Pancreas (tissue), 10 donors: Measurements from ENCODE around the gene RNF39. TPM values are rescaled to one million over a fixed set of nuclear protein-coding genes. Genes with fewer than 3 reads are reported as not detected.

Source experiments
- ATAC-seq, 4 donors: fragments of 200-7000 bp; cut with Tn5 transposase; one replicate each; pipeline versions ENCODE4 v1.8.0 to v1.9.1; 2020; ENCODE audit warnings: mild to moderate bottlenecking in 4 of 4, moderate library complexity in 4 of 4
- DNase-seq, 6 donors: peaks; one replicate each; pipeline ENCODE4 v3.0.0-alpha.2; 2020
- FAIRE-seq: peaks from 2 replicates; lab custom pipeline; 2012; peaks lifted over from hg19 to GRCh38; lab: Jason Lieb, UNC
- H3K27ac ChIP-seq, 4 donors: fragments of 200-600 bp; sonication (generic); 1 replicate in 3 of 4; 2 replicates in 1 of 4; pipeline versions ENCODE4 v1.5.0 to v1.8.0; 2020
- H3K27me3 ChIP-seq, 4 donors: fragments of 200-600 bp; one replicate each; pipeline ENCODE4 v1.8.0; 2021
- H3K36me3 ChIP-seq, 3 donors: fragments of 200-600 bp; sonication (generic) in 1 of 3; one replicate each; pipeline versions ENCODE4 v1.5.0 to v1.8.0; 2020 to 2021
- H3K4me1 ChIP-seq, 3 donors: fragments of 200-600 bp; one replicate each; pipeline ENCODE4 v1.8.0; 2021
- H3K4me3 ChIP-seq, 4 donors: fragments of 200-600 bp; sonication (generic) in 2 of 4; one replicate each; pipeline versions ENCODE4 v1.5.0 to v1.8.0; 2020 to 2021
- H3K9me3 ChIP-seq, 4 donors: fragments of 200-600 bp; one replicate each; pipeline ENCODE4 v1.8.0; 2021
- WGBS, 2 donors: extraction: QIAGEN DNeasy Blood & Tissue Kit; methylation state at CpG; one replicate each; pipeline ENCODE4 v1.1.7; 2013; 5-methylcytosine and 5-hydroxymethylcytosine counted together
- intact Hi-C, 3 donors: fragments of 100-400 bp; cut with DNase I; formaldehyde crosslinking; loops; one replicate each; pipeline versions ENCODE4 v1.11.1 to v1.14.2; 2022
- polyA plus RNA-seq, 2 donors: library from polyadenylated mRNA; stranded (reverse); fragments of 200-250 nt; gene quantifications; one replicate each; pipeline ENCODE4 v1.2.3, GENCODE V29; 2013
- total RNA-seq, 6 donors: library from RNA; stranded (reverse); fragmentation: NEBNext Ultra II Directional in 4 of 6; extraction: Animal tissue kit (Norgen Biotek cat#: 25700) in 4 of 6; gene quantifications; one replicate each; pipeline versions ENCODE4 v1.2.1 to v1.2.4, GENCODE V29; 2021 to 2023
- TF ChIP-seq, protein P1 (sequence below), 4 donors: fragments of 200-600 bp; sonication (generic) in 3 of 4; IDR thresholded peaks; one replicate each; pipeline versions ENCODE4 v1.5.0 to v1.8.0; 2021; ENCODE audit warnings: antibody characterized with exemption in 4 of 4
- donor health status: healthy with polysubstance abuse.
- donor health status: DM: no; HTN: no; CAD: no; lungs with moderate emphysema.
- donor health status: DM: no; HTN: no; CAD: no.
- donor health status: control.
- donor health status: control.
- donor health status: Bipolar disorder and iron deficiency.
- donor health status: DM: yes; HTN: yes; CAD: no.
- donor health status: DM: no; HTN: no; CAD: no.
- donor health status: DM: no; HTN: no; CAD: no.
- donor health status: DM: yes; HTN: yes; CAD: no.

The RNF39 gene
- total and polyA plus RNA-seq, 8 donors = 0.18 to 1.3 (median 0.55) TPM

GRCh38 chr6:30087876-30088275 is 12.3 kb upstream of the RNF39 start:
- ATAC-seq (no peak), FAIRE-seq (no peak), DNase-seq (no peak)
- Histone ChIP-seq H3K4me3 (no peak overlapping the region), H3K36me3 (no peaks in the 10 kb centered on the region), H3K9me3 (no peaks in the 10 kb centered on the region), H3K27ac (no peak overlapping the region), H3K27me3 (no peaks in the 10 kb centered on the region), H3K4me1 (no peaks in the 10 kb centered on the region)
- TF ChIP-seq, protein P1, sequence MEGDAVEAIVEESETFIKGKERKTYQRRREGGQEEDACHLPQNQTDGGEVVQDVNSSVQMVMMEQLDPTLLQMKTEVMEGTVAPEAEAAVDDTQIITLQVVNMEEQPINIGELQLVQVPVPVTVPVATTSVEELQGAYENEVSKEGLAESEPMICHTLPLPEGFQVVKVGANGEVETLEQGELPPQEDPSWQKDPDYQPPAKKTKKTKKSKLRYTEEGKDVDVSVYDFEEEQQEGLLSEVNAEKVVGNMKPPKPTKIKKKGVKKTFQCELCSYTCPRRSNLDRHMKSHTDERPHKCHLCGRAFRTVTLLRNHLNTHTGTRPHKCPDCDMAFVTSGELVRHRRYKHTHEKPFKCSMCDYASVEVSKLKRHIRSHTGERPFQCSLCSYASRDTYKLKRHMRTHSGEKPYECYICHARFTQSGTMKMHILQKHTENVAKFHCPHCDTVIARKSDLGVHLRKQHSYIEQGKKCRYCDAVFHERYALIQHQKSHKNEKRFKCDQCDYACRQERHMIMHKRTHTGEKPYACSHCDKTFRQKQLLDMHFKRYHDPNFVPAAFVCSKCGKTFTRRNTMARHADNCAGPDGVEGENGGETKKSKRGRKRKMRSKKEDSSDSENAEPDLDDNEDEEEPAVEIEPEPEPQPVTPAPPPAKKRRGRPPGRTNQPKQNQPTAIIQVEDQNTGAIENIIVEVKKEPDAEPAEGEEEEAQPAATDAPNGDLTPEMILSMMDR (IDR thresholded peaks at IDR 0.05) = no peak
- WGBS, 2 donors = 56 to 64% methylated on average over 5 of the region's 5 CpGs
- intact Hi-C loops = no loop called here

DNA sequence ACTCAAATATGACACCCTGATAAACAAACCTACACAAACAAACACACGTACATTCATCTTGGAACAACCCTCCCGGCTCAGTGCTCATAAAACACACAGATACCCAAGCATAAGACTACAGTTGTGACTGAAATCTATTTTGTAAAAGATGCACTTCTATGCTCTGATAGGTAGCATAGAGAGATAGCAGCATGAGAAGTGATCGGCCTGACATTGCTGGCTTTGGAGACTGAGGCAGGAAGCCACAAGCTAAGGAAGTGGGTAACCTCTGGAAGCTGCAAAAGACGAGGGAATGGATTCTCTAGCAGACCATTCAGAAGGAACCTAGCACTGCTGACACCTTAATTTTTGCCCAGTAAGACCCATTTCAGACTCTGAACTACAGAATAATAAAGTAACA is 1.6 kb upstream of the RNF39 start:
- H3K27ac ChIP-seq = no peak overlapping the region
- no peaks in the 10 kb centered on the region for H3K27me3 ChIP-seq
- FAIRE-seq = no peak
- peaks cover 0 to 14% (median 7%) of the 10 kb centered on the region in 3 donors for H3K4me1 ChIP-seq
- no peaks in the 10 kb centered on the region for H3K36me3 ChIP-seq
- TF ChIP-seq, protein P1 (IDR thresholded peaks at IDR 0.05) = no peak
- no peak for DNase-seq
- intact Hi-C loops = no loop called here
- no peaks in the 10 kb centered on the region for H3K9me3 ChIP-seq
- H3K4me3 ChIP-seq = no peak overlapping the region
- 49 to 55% methylated on average over 4 of the region's 4 CpGs for WGBS, 2 donors
- ATAC-seq = no peak

DNA sequence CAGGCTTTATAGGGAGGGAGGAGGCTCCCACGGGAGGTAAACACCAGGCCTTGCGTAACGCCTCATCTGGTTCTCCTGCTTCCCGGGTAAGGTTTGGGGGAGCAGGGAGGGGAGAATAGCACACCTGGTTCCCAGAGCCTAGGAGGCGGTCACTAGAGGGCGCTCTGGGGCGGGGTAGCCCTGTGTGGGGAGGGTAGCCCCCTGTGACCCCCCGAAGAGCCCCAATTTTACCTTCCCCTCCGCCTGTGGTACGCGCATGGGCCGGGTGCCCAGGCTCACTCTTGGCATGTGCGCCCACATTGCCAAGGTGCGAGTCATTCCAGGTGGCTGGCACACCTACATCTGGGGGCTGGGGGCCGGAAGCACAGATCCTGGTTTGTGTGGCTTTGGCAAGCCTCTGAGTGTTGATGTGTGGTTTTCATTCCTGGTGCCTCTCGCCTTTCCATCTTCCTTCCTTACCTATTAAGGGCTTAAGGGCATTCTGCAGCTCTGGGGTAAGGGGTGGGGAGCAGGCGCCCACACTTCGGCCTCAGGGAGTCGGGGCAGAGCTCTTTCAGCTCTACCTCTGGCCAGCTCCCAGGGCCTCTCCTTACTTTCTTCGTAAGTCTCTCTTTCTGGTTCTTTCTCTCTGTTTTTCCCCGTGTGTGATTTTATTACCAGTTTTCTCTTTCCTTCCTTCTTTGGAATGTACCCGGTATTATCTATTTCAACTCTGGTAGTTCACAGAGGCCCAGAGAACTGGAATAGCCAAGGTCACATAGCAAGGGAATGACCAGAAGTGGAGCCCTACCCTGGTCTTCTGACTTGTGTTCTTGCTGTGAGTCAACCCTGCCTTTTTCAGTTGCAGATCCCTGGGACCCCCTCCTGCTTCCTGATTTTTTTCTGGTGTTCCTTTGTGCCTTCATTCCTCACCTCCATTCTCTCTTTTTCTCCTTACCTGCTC is 492 bp upstream of the RNF39 start:
- H3K27ac ChIP-seq = peak overlapping the region; percentile 17 to 61 (median 46)
- DNase-seq (peak; percentile 48 to 82 (median 76)), ATAC-seq (peak; percentile 78 to 82 (median 82)), FAIRE-seq (no peak)
- TF ChIP-seq, protein P1 (IDR thresholded peaks at IDR 0.05) = peak in 2 of 4 donors; percentile 15 to 28
- no peaks in the 10 kb centered on the region for H3K27me3 ChIP-seq
- WGBS, 2 donors = 24 to 28% methylated on average over 19 to 22 of the region's 22 CpGs
- H3K4me1 ChIP-seq = peaks cover 0 to 14% (median 7%) of the 10 kb centered on the region in 3 donors
- peak overlapping the region; percentile 24 to 56 (median 32) for H3K4me3 ChIP-seq
- H3K36me3 ChIP-seq = no peaks in the 10 kb centered on the region
- no peaks in the 10 kb centered on the region for H3K9me3 ChIP-seq
- intact Hi-C loops = no loop called here

- intact Hi-C loops = no loop called here
- Histone ChIP-seq H3K36me3 (peaks cover 0 to 7% (median 0%) of the 10 kb centered on the region in 3 donors), H3K27ac (no peak overlapping the region), H3K4me3 (peak overlapping the region; percentile 24 to 56 (median 32)), H3K27me3 (no peaks in the 10 kb centered on the region), H3K9me3 (no peaks in the 10 kb centered on the region), H3K4me1 (peaks cover 0 to 14% (median 7%) of the 10 kb centered on the region in 3 donors)
- TF ChIP-seq, protein P1 (IDR thresholded peaks at IDR 0.05) = no peak
- FAIRE-seq (no peak), DNase-seq (peak in 2 of 6 donors; percentile 28 to 42), ATAC-seq (peak; percentile 5 to 23 (median 14))
- WGBS, 2 donors = 4% methylated on average over 32 to 37 of the region's 37 CpGs
These were observed 1.1 kb downstream of the RNF39 start for GRCh38 chr6:30074331-30075093.
